ENCODE measurements around the gene LIN37. TPM values are rescaled to one million over a fixed set of nuclear protein-coding genes. Genes with fewer than 3 reads are reported as not detected.

Gene LIN37
- total RNA-seq, 1 experiment from 2014 or later: 23.5 TPM

DNA sequence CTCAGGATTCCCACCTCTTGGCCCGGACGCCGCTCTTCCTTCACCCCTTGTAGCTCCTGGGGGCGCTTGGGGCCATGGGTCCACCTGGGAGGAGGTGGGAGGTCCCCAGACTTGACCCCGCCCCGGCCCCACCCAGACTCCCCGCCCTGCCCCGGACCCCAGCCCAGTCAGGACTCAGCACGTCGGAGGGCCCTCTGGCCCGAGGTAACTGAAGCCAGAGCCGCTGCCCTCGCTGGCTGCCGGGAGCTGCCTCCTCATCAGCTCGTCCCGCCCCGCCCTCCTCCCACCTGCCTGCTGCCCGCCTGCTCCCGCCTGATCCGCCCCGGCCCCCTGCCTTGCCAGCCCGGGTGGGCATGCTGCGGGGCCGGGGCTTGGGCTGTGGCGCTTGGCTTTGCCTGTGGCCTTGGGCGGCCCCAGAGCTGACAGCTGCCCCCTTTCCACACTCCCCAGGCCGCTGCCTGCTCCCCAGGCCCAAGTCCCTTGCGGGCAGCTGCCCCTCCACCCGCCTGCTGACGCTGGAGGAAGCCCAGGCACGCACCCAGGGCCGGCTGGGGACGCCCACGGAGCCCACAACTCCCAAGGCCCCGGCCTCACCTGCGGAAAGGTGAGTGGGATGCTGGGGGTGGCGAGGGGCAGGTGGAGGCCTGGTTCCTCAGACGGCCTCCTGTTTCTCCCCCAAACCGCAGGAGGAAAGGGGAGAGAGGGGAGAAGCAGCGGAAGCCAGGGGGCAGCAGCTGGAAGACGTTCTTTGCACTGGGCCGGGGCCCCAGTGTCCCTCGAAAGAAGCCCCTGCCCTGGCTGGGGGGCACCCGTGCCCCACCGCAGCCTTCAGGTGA lies 36.3 kb downstream of the LIN37 start:
- ChIA-PET POLR2A (interaction anchor here (0.7 kb wide), 1 partner anchor 71 kb away, joined by 15 read pairs; no protein-coding TSS in a partner anchor), CTCF (interaction anchor here (0.6 to 0.7 kb wide), 2 partner anchors 23 to 35 kb away, joined by 4 read pairs; no protein-coding TSS in a partner anchor)
- Histone ChIP-seq H3K27me3 (ENCODE audit: control insufficient read depth, insufficient read depth, low read length) (no peaks in the 10 kb centered on the region), H3K9me3 (ENCODE audit: control insufficient read depth, insufficient read depth, low read depth, low read length) (no peaks in the 10 kb centered on the region), H3K4me1 (ENCODE audit: control insufficient read depth, insufficient read depth, low read length) (no peaks in the 10 kb centered on the region; the same call in 1 of the 2 replicates), H3K4me3 (ENCODE audit: low read depth in 2 of 2, low read length in 2 of 2) (no peak overlapping the region), H3K27ac (ENCODE audit: low read length) (no peak overlapping the region), H3K36me3 (ENCODE audit: control insufficient read depth, insufficient read depth, low read length) (no peaks in the 10 kb centered on the region)
- TF ChIP-seq, protein P1, sequence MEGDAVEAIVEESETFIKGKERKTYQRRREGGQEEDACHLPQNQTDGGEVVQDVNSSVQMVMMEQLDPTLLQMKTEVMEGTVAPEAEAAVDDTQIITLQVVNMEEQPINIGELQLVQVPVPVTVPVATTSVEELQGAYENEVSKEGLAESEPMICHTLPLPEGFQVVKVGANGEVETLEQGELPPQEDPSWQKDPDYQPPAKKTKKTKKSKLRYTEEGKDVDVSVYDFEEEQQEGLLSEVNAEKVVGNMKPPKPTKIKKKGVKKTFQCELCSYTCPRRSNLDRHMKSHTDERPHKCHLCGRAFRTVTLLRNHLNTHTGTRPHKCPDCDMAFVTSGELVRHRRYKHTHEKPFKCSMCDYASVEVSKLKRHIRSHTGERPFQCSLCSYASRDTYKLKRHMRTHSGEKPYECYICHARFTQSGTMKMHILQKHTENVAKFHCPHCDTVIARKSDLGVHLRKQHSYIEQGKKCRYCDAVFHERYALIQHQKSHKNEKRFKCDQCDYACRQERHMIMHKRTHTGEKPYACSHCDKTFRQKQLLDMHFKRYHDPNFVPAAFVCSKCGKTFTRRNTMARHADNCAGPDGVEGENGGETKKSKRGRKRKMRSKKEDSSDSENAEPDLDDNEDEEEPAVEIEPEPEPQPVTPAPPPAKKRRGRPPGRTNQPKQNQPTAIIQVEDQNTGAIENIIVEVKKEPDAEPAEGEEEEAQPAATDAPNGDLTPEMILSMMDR (IDR thresholded peaks at IDR 0.05): no peak
- TF ChIP-seq POLR2AphosphoS5 (IDR thresholded peaks at IDR 0.05; ENCODE audit: low read depth, low read length) (no peak), SIN3A (IDR thresholded peaks at IDR 0.05; ENCODE audit: borderline replicate concordance, insufficient read depth, low read depth, low read length) (no peak), TCF7L2 (IDR thresholded peaks at IDR 0.05; ENCODE audit: low read depth, low read length) (no peak)
- TF ChIP-seq, protein P2, sequence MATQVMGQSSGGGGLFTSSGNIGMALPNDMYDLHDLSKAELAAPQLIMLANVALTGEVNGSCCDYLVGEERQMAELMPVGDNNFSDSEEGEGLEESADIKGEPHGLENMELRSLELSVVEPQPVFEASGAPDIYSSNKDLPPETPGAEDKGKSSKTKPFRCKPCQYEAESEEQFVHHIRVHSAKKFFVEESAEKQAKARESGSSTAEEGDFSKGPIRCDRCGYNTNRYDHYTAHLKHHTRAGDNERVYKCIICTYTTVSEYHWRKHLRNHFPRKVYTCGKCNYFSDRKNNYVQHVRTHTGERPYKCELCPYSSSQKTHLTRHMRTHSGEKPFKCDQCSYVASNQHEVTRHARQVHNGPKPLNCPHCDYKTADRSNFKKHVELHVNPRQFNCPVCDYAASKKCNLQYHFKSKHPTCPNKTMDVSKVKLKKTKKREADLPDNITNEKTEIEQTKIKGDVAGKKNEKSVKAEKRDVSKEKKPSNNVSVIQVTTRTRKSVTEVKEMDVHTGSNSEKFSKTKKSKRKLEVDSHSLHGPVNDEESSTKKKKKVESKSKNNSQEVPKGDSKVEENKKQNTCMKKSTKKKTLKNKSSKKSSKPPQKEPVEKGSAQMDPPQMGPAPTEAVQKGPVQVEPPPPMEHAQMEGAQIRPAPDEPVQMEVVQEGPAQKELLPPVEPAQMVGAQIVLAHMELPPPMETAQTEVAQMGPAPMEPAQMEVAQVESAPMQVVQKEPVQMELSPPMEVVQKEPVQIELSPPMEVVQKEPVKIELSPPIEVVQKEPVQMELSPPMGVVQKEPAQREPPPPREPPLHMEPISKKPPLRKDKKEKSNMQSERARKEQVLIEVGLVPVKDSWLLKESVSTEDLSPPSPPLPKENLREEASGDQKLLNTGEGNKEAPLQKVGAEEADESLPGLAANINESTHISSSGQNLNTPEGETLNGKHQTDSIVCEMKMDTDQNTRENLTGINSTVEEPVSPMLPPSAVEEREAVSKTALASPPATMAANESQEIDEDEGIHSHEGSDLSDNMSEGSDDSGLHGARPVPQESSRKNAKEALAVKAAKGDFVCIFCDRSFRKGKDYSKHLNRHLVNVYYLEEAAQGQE (IDR thresholded peaks at IDR 0.05; ENCODE audit: insufficient read depth in 1 of 2, low read depth in 2 of 2, low read length in 1 of 2): no peak
- intact Hi-C loops (cut with micrococcal nuclease; ENCODE audit: unreplicated experiment) (no loop called here), in situ Hi-C loops (cut with HindIII; ENCODE audit: low pct_unique_long_range_greater_than_20kb, low sequenced_read_pairs) (no loop called here)
- ATAC-seq (no peak), DNase-seq (ENCODE audit: low read depth, low spot score) (no peak)
- no TSS peak for BruUV-seq (replicated peaks)

DNA sequence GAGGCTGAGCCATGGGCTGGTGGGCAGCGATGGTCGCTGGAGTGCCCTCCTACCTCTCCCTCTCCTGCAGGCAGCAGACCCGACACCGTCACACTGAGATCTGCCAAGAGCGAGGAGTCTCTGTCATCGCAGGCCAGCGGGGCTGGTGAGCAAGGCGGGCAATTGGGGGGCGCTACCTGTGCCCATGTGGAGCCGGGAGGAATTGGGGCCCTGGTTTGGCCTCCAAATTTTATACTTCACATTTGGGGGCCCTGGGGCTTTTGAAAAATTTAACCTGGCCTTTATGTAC lies 36.9 kb downstream of the LIN37 start:
- ATAC-seq (no peak), DNase-seq (ENCODE audit: low read depth, low spot score) (no peak)
- BruUV-seq (replicated peaks): no TSS peak
- ChIA-PET CTCF (no interaction called here), POLR2A (no interaction called here)
- Histone ChIP-seq H3K36me3 (ENCODE audit: control insufficient read depth, insufficient read depth, low read length) (no peaks in the 10 kb centered on the region), H3K27ac (ENCODE audit: low read length) (no peak overlapping the region), H3K9me3 (ENCODE audit: control insufficient read depth, insufficient read depth, low read depth, low read length) (no peaks in the 10 kb centered on the region), H3K4me1 (ENCODE audit: control insufficient read depth, insufficient read depth, low read length) (no peaks in the 10 kb centered on the region; the same call in 1 of the 2 replicates), H3K4me3 (ENCODE audit: low read depth in 2 of 2, low read length in 2 of 2) (no peak overlapping the region), H3K27me3 (ENCODE audit: control insufficient read depth, insufficient read depth, low read length) (no peaks in the 10 kb centered on the region)
- in situ Hi-C loops (cut with HindIII; ENCODE audit: low pct_unique_long_range_greater_than_20kb, low sequenced_read_pairs): no loop called here
- TF ChIP-seq POLR2AphosphoS5 (IDR thresholded peaks at IDR 0.05; ENCODE audit: low read depth, low read length): no peak
- intact Hi-C loops (cut with micrococcal nuclease; ENCODE audit: unreplicated experiment): no loop called here

Data from Panc1 (cell line).